Hepatocyte (in vitro differentiated cells): ENCODE results near the gene CCNA1.

Source experiments
- EZH2 ChIP-seq: fragments of 200-600 bp; sonication (generic); IDR thresholded peaks from 2 replicates; pipeline ENCODE4 v1.6.1; 2016; ENCODE audit warnings: antibody characterized with exemption, mild to moderate bottlenecking, borderline replicate concordance
- EZH2phosphoT487 ChIP-seq: fragments of 200-600 bp; sonication (generic); IDR thresholded peaks from one replicate; pipeline ENCODE4 v1.6.1; 2018; ENCODE audit warnings: antibody characterized with exemption, mild to moderate bottlenecking, low read depth, moderate library complexity; ENCODE audit not compliant: unreplicated experiment, severe bottlenecking
- TF ChIP-seq, protein P1 (sequence below): fragments of 200-600 bp; sonication (generic); IDR thresholded peaks from 2 replicates; pipeline ENCODE4 v1.5.1; 2016; ENCODE audit warnings: antibody characterized with exemption, mild to moderate bottlenecking; ENCODE audit not compliant: poor library complexity

DNA sequence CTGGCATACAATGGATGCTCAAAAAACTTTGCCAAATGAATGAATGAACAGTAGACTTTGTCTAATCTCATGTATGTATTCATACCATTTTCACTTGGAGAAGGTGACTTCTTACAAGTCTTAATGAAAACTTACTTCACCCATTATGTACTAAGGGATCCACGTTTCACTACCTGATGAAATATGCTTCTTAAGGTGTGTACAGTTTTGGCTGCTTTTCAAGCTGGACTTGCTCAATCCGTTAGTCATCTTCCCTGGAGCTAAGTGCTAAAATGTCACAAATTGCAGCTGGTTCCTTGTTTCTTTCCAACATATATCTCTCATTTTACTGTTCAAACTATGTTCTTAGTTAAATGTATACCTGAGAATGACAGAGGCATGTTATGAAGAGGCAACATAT lies 4.2 kb upstream of the CCNA1 start:
- TF ChIP-seq EZH2, result no peak
- TF ChIP-seq, protein P1, sequence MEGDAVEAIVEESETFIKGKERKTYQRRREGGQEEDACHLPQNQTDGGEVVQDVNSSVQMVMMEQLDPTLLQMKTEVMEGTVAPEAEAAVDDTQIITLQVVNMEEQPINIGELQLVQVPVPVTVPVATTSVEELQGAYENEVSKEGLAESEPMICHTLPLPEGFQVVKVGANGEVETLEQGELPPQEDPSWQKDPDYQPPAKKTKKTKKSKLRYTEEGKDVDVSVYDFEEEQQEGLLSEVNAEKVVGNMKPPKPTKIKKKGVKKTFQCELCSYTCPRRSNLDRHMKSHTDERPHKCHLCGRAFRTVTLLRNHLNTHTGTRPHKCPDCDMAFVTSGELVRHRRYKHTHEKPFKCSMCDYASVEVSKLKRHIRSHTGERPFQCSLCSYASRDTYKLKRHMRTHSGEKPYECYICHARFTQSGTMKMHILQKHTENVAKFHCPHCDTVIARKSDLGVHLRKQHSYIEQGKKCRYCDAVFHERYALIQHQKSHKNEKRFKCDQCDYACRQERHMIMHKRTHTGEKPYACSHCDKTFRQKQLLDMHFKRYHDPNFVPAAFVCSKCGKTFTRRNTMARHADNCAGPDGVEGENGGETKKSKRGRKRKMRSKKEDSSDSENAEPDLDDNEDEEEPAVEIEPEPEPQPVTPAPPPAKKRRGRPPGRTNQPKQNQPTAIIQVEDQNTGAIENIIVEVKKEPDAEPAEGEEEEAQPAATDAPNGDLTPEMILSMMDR, result no peak
- TF ChIP-seq EZH2phosphoT487, result no peak
